GM21360 (cell line): ENCODE data around the gene VWA8.
"Not testable (repeated sequence)": the region's sequence is repeated elsewhere in the genome, so short reads cannot be mapped to it uniquely, and the experiment has no call there.

ENCODE experiments used
- ATAC-seq: cut with Tn5 transposase; IDR thresholded peaks from one replicate; pipeline ENCODE4 v1.9.1; 2021; ENCODE audit warnings: mild to moderate bottlenecking, moderate library complexity; ENCODE audit not compliant: unreplicated experiment

VWA8 gene

GRCh38 chr13:41859565-41859964, 101.3 kb downstream of the VWA8 start:
- no peak for ATAC-seq

GRCh38 chr13:41858780-41859179, 102.1 kb downstream of the VWA8 start:
- no peak for ATAC-seq

- ATAC-seq, result no peak
These were observed 106.2 kb downstream of the VWA8 start for GRCh38 chr13:41854758-41855157.

GRCh38 chr13:41851351-41851750, 109.6 kb downstream of the VWA8 start:
- no peak for ATAC-seq

- ATAC-seq, result no peak
These were observed 112.3 kb downstream of the VWA8 start for GRCh38 chr13:41848435-41849255.

GRCh38 chr13:41847216-41847615, 113.7 kb downstream of the VWA8 start:
- ATAC-seq, result no peak

GRCh38 chr13:41842036-41842620, 118.8 kb downstream of the VWA8 start:
- ATAC-seq, result no peak

- ATAC-seq, result no peak
These were observed 123.3 kb downstream of the VWA8 start for GRCh38 chr13:41837629-41838028.

- ATAC-seq, result no peak
These were observed 125.0 kb downstream of the VWA8 start for GRCh38 chr13:41835871-41836270.

GRCh38 chr13:41834697-41835096, 126.2 kb downstream of the VWA8 start:
- ATAC-seq, result not testable (repeated sequence)

- no peak for ATAC-seq
These were observed 127.1 kb downstream of the VWA8 start for GRCh38 chr13:41833831-41834230.

GRCh38 chr13:41833201-41833600, 127.7 kb downstream of the VWA8 start:
- ATAC-seq, result no peak

GRCh38 chr13:41827507-41828213, 133.2 kb downstream of the VWA8 start:
- ATAC-seq, result no peak

- ATAC-seq, result no peak
These were observed 135.2 kb downstream of the VWA8 start for GRCh38 chr13:41825691-41826090.

- no peak for ATAC-seq
These were observed 137.4 kb downstream of the VWA8 start for GRCh38 chr13:41823476-41823875.

- no peak for ATAC-seq
These were observed 138.3 kb downstream of the VWA8 start for GRCh38 chr13:41822560-41822959.

- ATAC-seq, result no peak
These were observed 139.7 kb downstream of the VWA8 start for GRCh38 chr13:41821238-41821594.

GRCh38 chr13:41820581-41821237, 140.2 kb downstream of the VWA8 start:
- no peak for ATAC-seq

GRCh38 chr13:41816057-41816456, 144.9 kb downstream of the VWA8 start:
- no peak for ATAC-seq

GRCh38 chr13:41813426-41813825, 147.5 kb downstream of the VWA8 start:
- no peak for ATAC-seq

- peak; percentile 61 for ATAC-seq
These were observed 148.1 kb downstream of the VWA8 start for GRCh38 chr13:41812851-41813250.
